GM23338 (cell line): ENCODE data around the gene TCF12. TPM values are rescaled to one million over a fixed set of nuclear protein-coding genes. Genes with fewer than 3 reads are reported as not detected.

Source experiments
- ATAC-seq: fragments of 200-7000 bp; cut with Tn5 transposase; 3 replicates; pipeline ENCODE4 v1.9.1; 2020
- DNase-seq: peaks from one replicate; pipeline ENCODE4 v3.0.0-alpha.2; 2015; ENCODE audit warnings: low spot score
- H2AFZ ChIP-seq: fragments of 200-600 bp; sonication (generic); 2 replicates; pipeline ENCODE4 v1.8.0; 2016; ENCODE audit warnings: antibody characterized with exemption, mild to moderate bottlenecking, moderate library complexity
- H3F3A ChIP-seq: fragments of 200-600 bp; sonication (generic); replicated peaks from 2 replicates; pipeline ENCODE4 v1.8.0; 2017; ENCODE audit warnings: antibody characterized with exemption, mixed run types, low read depth
- H3K27ac ChIP-seq: fragments of 200-600 bp; sonication (generic); 2 replicates; pipeline ENCODE4 v1.6.1; 2016; ENCODE audit warnings: low read depth
- H3K27me3 ChIP-seq: fragments of 200-600 bp; sonication (generic); 2 replicates; pipeline ENCODE4 v1.8.0; 2016; ENCODE audit warnings: mild to moderate bottlenecking, mixed run types, moderate library complexity; ENCODE audit not compliant: insufficient read depth
- H3K36me3 ChIP-seq: fragments of 200-600 bp; sonication (generic); 2 replicates; pipeline ENCODE4 v1.8.0; 2016; ENCODE audit warnings: mild to moderate bottlenecking; ENCODE audit not compliant: insufficient read depth
- H3K4me1 ChIP-seq: fragments of 200-600 bp; sonication (generic); 2 replicates; pipeline ENCODE4 v1.8.0; 2016; ENCODE audit warnings: mild to moderate bottlenecking, moderate library complexity; ENCODE audit not compliant: insufficient read depth
- H3K4me2 ChIP-seq: fragments of 200-600 bp; sonication (generic); 2 replicates; pipeline ENCODE4 v1.7.1; 2017; ENCODE audit warnings: mixed run types
- H3K4me3 ChIP-seq: fragments of 200-600 bp; sonication (generic); 2 replicates; pipeline ENCODE4 v1.6.1; 2016; ENCODE audit warnings: mixed run types
- H3K79me2 ChIP-seq: fragments of 200-600 bp; sonication (generic); replicated peaks from 2 replicates; pipeline ENCODE4 v1.8.0; 2017; ENCODE audit warnings: mild to moderate bottlenecking; ENCODE audit not compliant: insufficient read depth
- H3K9me2 ChIP-seq: fragments of 200-600 bp; sonication (generic); 2 replicates; pipeline ENCODE4 v1.8.0; 2017; ENCODE audit not compliant: insufficient read depth
- H4K20me1 ChIP-seq: fragments of 200-600 bp; sonication (generic); replicated peaks from 2 replicates; pipeline ENCODE4 v1.8.0; 2017; ENCODE audit warnings: mild to moderate bottlenecking; ENCODE audit not compliant: insufficient read depth
- H3K27ac Mint-ChIP-seq: 2 replicates; pipeline ENCODE4 v1.8.0; 2020; ENCODE audit warnings: inconsistent platforms, mild to moderate bottlenecking, moderate library complexity, mixed read lengths
- H3K27me3 Mint-ChIP-seq: 3 replicates; pipeline ENCODE4 v1.8.0; 2022; ENCODE audit warnings: low read depth, mild to moderate bottlenecking, moderate library complexity, mixed read lengths, inconsistent platforms; ENCODE audit not compliant: insufficient read depth, poor library complexity
- H3K36me3 Mint-ChIP-seq: 3 replicates; pipeline ENCODE4 v1.8.0; 2021; ENCODE audit warnings: low read depth, mild to moderate bottlenecking, inconsistent platforms, moderate library complexity, mixed read lengths
- H3K4me1 Mint-ChIP-seq: 3 replicates; pipeline ENCODE4 v1.8.0; 2020; ENCODE audit warnings: mild to moderate bottlenecking, inconsistent platforms, mixed read lengths
- H3K4me3 Mint-ChIP-seq: 3 replicates; pipeline ENCODE4 v1.8.0; 2021; ENCODE audit warnings: moderate library complexity, mild to moderate bottlenecking, inconsistent platforms, mixed read lengths
- H3K9me3 Mint-ChIP-seq: 3 replicates; pipeline ENCODE4 v1.8.0; 2020; ENCODE audit warnings: moderate library complexity, mild to moderate bottlenecking, inconsistent platforms, mixed read lengths
- CREB1 ChIP-seq: fragments of 250-450 bp; sonication (Bioruptor Pico); IDR thresholded peaks from 2 replicates; pipeline ENCODE4 v1.5.0; 2020; ENCODE audit warnings: low read depth, mild to moderate bottlenecking, moderate library complexity
- CTCF ChIP-seq, 2 experiments: fragments of 200-600 bp in 1 of 2; sonication (generic) in 1 of 2; conservative IDR thresholded peaks; 2 replicates each; pipeline versions ENCODE4 v1.5.1 to v1.6.1; 2016 to 2017; ENCODE audit warnings: antibody characterized with exemption in 2 of 2, low read depth in 2 of 2, mild to moderate bottlenecking in 2 of 2, moderate library complexity in 1 of 2
- EZH2 ChIP-seq: fragments of 200-600 bp; sonication (generic); IDR thresholded peaks from one replicate; pipeline ENCODE4 v1.8.0; 2017; ENCODE audit warnings: antibody characterized with exemption, mild to moderate bottlenecking, low read depth; ENCODE audit not compliant: unreplicated experiment
- EZH2phosphoT487 ChIP-seq: fragments of 200-600 bp; sonication (generic); IDR thresholded peaks from one replicate; pipeline ENCODE4 v1.8.1; 2018; ENCODE audit warnings: antibody characterized with exemption; ENCODE audit not compliant: unreplicated experiment
- JUNB ChIP-seq: IDR thresholded peaks from one replicate; pipeline ENCODE4 v1.6.1; 2016; ENCODE audit warnings: antibody characterized with exemption; ENCODE audit not compliant: unreplicated experiment
- NANOG ChIP-seq: IDR thresholded peaks from 2 replicates; pipeline ENCODE4 v1.6.1; 2016; ENCODE audit warnings: antibody characterized with exemption, borderline replicate concordance
- REST ChIP-seq: IDR thresholded peaks from one replicate; pipeline ENCODE4 v1.6.1; 2018; ENCODE audit warnings: antibody characterized with exemption; ENCODE audit not compliant: unreplicated experiment
- STAT1 ChIP-seq: IDR thresholded peaks from one replicate; pipeline ENCODE4 v1.6.1; 2016; ENCODE audit warnings: antibody characterized with exemption; ENCODE audit not compliant: unreplicated experiment
- ZNF114 ChIP-seq: fragments of 250-450 bp; sonication (Bioruptor Pico); IDR thresholded peaks from 2 replicates; pipeline ENCODE4 v1.5.0; 2020; ENCODE audit warnings: mild to moderate bottlenecking, moderate library complexity
- ZNF331 ChIP-seq: fragments of 250-450 bp; sonication (Bioruptor Pico); IDR thresholded peaks from 2 replicates; pipeline ENCODE4 v1.5.0; 2020; ENCODE audit warnings: low read depth, mild to moderate bottlenecking, moderate library complexity
- ZNF462 ChIP-seq: fragments of 250-450 bp; sonication (Bioruptor Pico); IDR thresholded peaks from 2 replicates; pipeline ENCODE4 v1.5.0; 2020; ENCODE audit warnings: mild to moderate bottlenecking, moderate library complexity
- polyA plus RNA-seq: library from polyadenylated mRNA; unstranded; fragments of >200 nt; fragmentation: Nextera tagmentation; extraction: Ambion mirVana; gene quantifications from 2 replicates; pipeline ENCODE4 v1.2.1, GENCODE V29; 2016
- total RNA-seq: library from RNA; depleted of rRNA; stranded (reverse); fragments of >200 nt; shearing (Covaris generic); gene quantifications from 2 replicates; pipeline ENCODE4 v1.2.3, GENCODE V29; 2014

Gene TCF12
- total and polyA plus RNA-seq, 2 experiments from 2014 or later = 27.6 to 104 TPM

DNA sequence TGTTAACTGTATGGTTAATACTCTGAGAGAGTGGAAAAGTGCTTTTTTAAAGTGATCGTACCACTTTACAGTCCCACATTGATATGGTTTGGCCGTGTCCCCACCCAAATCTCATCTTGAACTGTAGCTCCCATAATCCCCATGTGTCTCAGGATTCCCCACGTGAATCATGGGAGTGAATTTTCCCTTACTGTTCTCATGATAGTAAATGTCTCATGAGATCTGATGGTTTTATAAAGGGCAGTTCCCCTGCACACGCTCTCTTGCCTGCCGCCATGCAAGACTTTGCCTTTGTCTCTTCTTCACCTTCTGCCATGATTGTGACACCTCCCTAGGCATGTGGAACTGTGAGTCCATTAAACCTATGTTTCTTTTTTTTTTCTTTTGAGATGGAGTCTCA lies 109.2 kb downstream of the TCF12 start:
- no peak for ATAC-seq
- no peak for DNase-seq
- Mint-ChIP-seq H3K27me3 (peaks cover 4% of the 10 kb centered on the region), H3K36me3 (peaks cover 10% of the 10 kb centered on the region), H3K4me3 (no peak overlapping the region), H3K27ac (no peak overlapping the region), H3K4me1 (peaks cover 25% of the 10 kb centered on the region), H3K9me3 (peaks cover 10% of the 10 kb centered on the region)
- Histone ChIP-seq H3K4me3 (no peak overlapping the region), H3K4me2 (no peak overlapping the region), H3K79me2 (peaks cover 100% of the 10 kb centered on the region), H3K4me1 (peaks cover 18% of the 10 kb centered on the region), H3K27ac (no peak overlapping the region), H3K9me2 (no peaks in the 10 kb centered on the region), H3F3A (no peaks in the 10 kb centered on the region; the same call in 1 of the 2 replicates), H4K20me1 (peaks cover 27% of the 10 kb centered on the region; the same call in 1 of the 2 replicates), H2AFZ (no peak overlapping the region), H3K36me3 (peaks cover 8% of the 10 kb centered on the region; the same call in 1 of the 2 replicates), H3K27me3 (no peaks in the 10 kb centered on the region)
- TF ChIP-seq ZNF114 (CRISPR knock-in tag) (no peak), JUNB (no peak), CREB1 (CRISPR knock-in tag) (no peak), ZNF331 (CRISPR knock-in tag) (no peak), NANOG (no peak), ZNF462 (CRISPR knock-in tag) (no peak)

DNA sequence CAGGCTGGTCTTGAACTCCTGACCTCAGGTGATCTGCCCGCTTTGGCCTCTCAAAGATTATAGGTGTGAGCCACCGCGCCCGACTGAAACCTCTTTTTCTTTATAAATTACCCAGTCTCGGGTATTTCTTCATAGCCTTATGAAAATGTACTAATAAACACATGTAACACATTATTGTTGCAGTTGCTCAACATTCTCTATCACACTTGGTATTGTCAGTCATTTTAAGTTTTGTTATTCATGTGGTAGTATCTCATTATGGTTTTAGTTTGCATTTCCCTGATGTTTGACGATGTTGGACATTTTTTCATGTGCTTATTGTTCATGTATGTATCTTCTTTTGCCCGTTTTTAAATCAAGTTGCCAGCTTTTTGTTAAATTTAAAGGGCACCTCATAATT lies 109.7 kb downstream of the TCF12 start:
- Histone ChIP-seq H2AFZ (no peak overlapping the region), H3F3A (no peaks in the 10 kb centered on the region; the same call in 1 of the 2 replicates), H3K79me2 (peaks cover 100% of the 10 kb centered on the region), H3K36me3 (peaks cover 7% of the 10 kb centered on the region; the same call in 1 of the 2 replicates), H3K4me1 (peaks cover 23% of the 10 kb centered on the region), H4K20me1 (peaks cover 33% of the 10 kb centered on the region), H3K4me2 (no peak overlapping the region), H3K27ac (no peak overlapping the region), H3K4me3 (no peak overlapping the region), H3K9me2 (no peaks in the 10 kb centered on the region), H3K27me3 (no peaks in the 10 kb centered on the region)
- DNase-seq (no peak), ATAC-seq (no peak)
- Mint-ChIP-seq H3K4me1 (peaks cover 28% of the 10 kb centered on the region), H3K36me3 (peaks cover 4% of the 10 kb centered on the region; the same call in 2 of the 3 replicates), H3K27me3 (peaks cover 4% of the 10 kb centered on the region), H3K9me3 (peaks cover 5% of the 10 kb centered on the region; the same call in 2 of the 3 replicates), H3K4me3 (no peak overlapping the region), H3K27ac (no peak overlapping the region)
- TF ChIP-seq ZNF331 (CRISPR knock-in tag) = no peak
- TF ChIP-seq EZH2 = no peak
- TF ChIP-seq CTCF (conservative IDR thresholded peaks at IDR 0.05; ENCODE audit: low read depth in 2 of 2) = no peak
- no peak for TF ChIP-seq EZH2phosphoT487
- TF ChIP-seq REST = no peak
- no peak for TF ChIP-seq STAT1
- no peak for TF ChIP-seq ZNF114 (CRISPR knock-in tag)
